ENCODE measurements around the gene PSMA5. TPM values are rescaled to one million over a fixed set of nuclear protein-coding genes. Genes with fewer than 3 reads are reported as not detected.

Gene PSMA5
- total and polyA plus RNA-seq, 2 donors (not counting 1 experiment from before 2014, with no cell fraction given), result 26.3 to 62.9 TPM

- no peak overlapping the region for H3K9ac ChIP-seq (ENCODE audit: low read length)
- Mint-ChIP-seq H3K27ac (no peak overlapping the region), H3K27me3 (peaks cover 54% of the 10 kb centered on the region), H3K9me3 (ENCODE audit: insufficient read depth) (no peaks in the 10 kb centered on the region), H3K4me1 (peaks cover 10% of the 10 kb centered on the region), H3K4me3 (no peak overlapping the region)
- ATAC-seq (ENCODE audit: low read depth), result no peak
- H3K36me3 ChIP-seq (replicated peaks in 1 of 2; ENCODE audit: control extremely low read depth in 1 of 2, control insufficient read depth in 1 of 2, extremely low read depth in 1 of 2, insufficient read depth in 2 of 2, low read length in 1 of 2), result no peaks in the 10 kb centered on the region
- peaks cover 0 to 44% (median 40%) of the 10 kb centered on the region in 4 experiments for H3K27me3 ChIP-seq (replicated peaks in 1 of 4; ENCODE audit: control extremely low read depth in 1 of 4, control insufficient read depth in 3 of 4, insufficient read depth in 4 of 4, low read length in 3 of 4)
- H4K20me1 ChIP-seq (ENCODE audit: control insufficient read depth, insufficient read depth, low read length, poor library complexity, severe bottlenecking), result no peaks in the 10 kb centered on the region
- H3K4me3 ChIP-seq (ENCODE audit: control extremely low read depth in 1 of 5, extremely low read depth in 1 of 5, insufficient read depth in 1 of 5, low read depth in 2 of 5, low read length in 4 of 5), result no peak overlapping the region
- H3K4me1 ChIP-seq (ENCODE audit: control insufficient read depth in 2 of 2, insufficient read depth in 2 of 2, low read length in 2 of 2), result peaks cover 4 to 15% of the 10 kb centered on the region in 2 donors
- WGBS (ENCODE audit: insufficient coverage), result no CpG with 5 or more reads among the region's 2 CpGs
- H3K79me2 ChIP-seq (ENCODE audit: control insufficient read depth, insufficient read depth, low read length), result no peaks in the 10 kb centered on the region
- no peak for TF ChIP-seq EZH2 (IDR thresholded peaks at IDR 0.05; ENCODE audit: borderline replicate concordance, insufficient read depth, low read depth, low read length, poor library complexity, severe bottlenecking)
- TF ChIP-seq CTCF (IDR thresholded peaks at IDR 0.05), result no peak
- ChIA-PET POLR2A (no interaction called here), CTCF (interaction anchor here (0.6 to 4.4 kb wide), 3 partner anchors 13 to 109 kb away, joined by 3 to 25 read pairs (median 4); partner anchors contain the start of gene SORT1)
- DNase-seq, result no peak
- H3K4me2 ChIP-seq (replicated peaks; ENCODE audit: low read depth, low read length, poor library complexity, severe bottlenecking), result no peak overlapping the region
- H3K27ac ChIP-seq (ENCODE audit: low read length in 2 of 2), result no peak overlapping the region
- H3K9me3 ChIP-seq (ENCODE audit: control extremely low read depth in 1 of 3, control insufficient read depth in 2 of 3, insufficient read depth in 1 of 3, low read length in 2 of 3), result peaks cover 0 to 2% (median 0%) of the 10 kb centered on the region in 3 donors
- no peak overlapping the region for H2AFZ ChIP-seq (ENCODE audit: insufficient read depth, low read depth, low read length, poor library complexity, severe bottlenecking)
- intact Hi-C loops (cut with micrococcal nuclease), result no loop called here
Measured at GRCh38 chr1:109386054-109386717, 40.1 kb downstream of the PSMA5 start.

GRCh38 chr1:109385417-109385816, 40.8 kb downstream of the PSMA5 start:
- Histone ChIP-seq H3K79me2 (ENCODE audit: control insufficient read depth, insufficient read depth, low read length) (no peaks in the 10 kb centered on the region), H3K27ac (ENCODE audit: low read length in 2 of 2) (no peak overlapping the region), H3K9me3 (ENCODE audit: control extremely low read depth in 1 of 3, control insufficient read depth in 2 of 3, insufficient read depth in 1 of 3, low read length in 2 of 3) (peaks cover 0 to 2% (median 0%) of the 10 kb centered on the region in 3 donors), H3K27me3 (replicated peaks in 1 of 4; ENCODE audit: control extremely low read depth in 1 of 4, control insufficient read depth in 3 of 4, insufficient read depth in 4 of 4, low read length in 3 of 4) (peaks cover 0 to 39% (median 36%) of the 10 kb centered on the region in 4 experiments), H3K4me3 (ENCODE audit: control extremely low read depth in 1 of 5, extremely low read depth in 1 of 5, insufficient read depth in 1 of 5, low read depth in 2 of 5, low read length in 4 of 5) (no peak overlapping the region), H2AFZ (ENCODE audit: insufficient read depth, low read depth, low read length, poor library complexity, severe bottlenecking) (no peak overlapping the region), H4K20me1 (ENCODE audit: control insufficient read depth, insufficient read depth, low read length, poor library complexity, severe bottlenecking) (no peaks in the 10 kb centered on the region), H3K36me3 (replicated peaks in 1 of 2; ENCODE audit: control extremely low read depth in 1 of 2, control insufficient read depth in 1 of 2, extremely low read depth in 1 of 2, insufficient read depth in 2 of 2, low read length in 1 of 2) (no peaks in the 10 kb centered on the region), H3K4me2 (replicated peaks; ENCODE audit: low read depth, low read length, poor library complexity, severe bottlenecking) (no peak overlapping the region), H3K4me1 (ENCODE audit: control insufficient read depth in 2 of 2, insufficient read depth in 2 of 2, low read length in 2 of 2) (peaks cover 2 to 7% of the 10 kb centered on the region in 2 donors), H3K9ac (ENCODE audit: low read length) (no peak overlapping the region)
- H3K27ac Mint-ChIP-seq, result no peak overlapping the region
- ChIA-PET CTCF (interaction anchor here (0.9 to 4.4 kb wide), 3 partner anchors 14 to 132 kb away, joined by 3 to 25 read pairs (median 4); partner anchors contain the start of gene SORT1), POLR2A (no interaction called here)
- no peak for TF ChIP-seq CTCF (IDR thresholded peaks at IDR 0.05)
- no peak for TF ChIP-seq EZH2 (IDR thresholded peaks at IDR 0.05; ENCODE audit: borderline replicate concordance, insufficient read depth, low read depth, low read length, poor library complexity, severe bottlenecking)
- no peak for DNase-seq
- no peak overlapping the region for H3K4me3 Mint-ChIP-seq
- ATAC-seq (ENCODE audit: low read depth), result no peak
- peaks cover 4% of the 10 kb centered on the region for H3K4me1 Mint-ChIP-seq
- H3K27me3 Mint-ChIP-seq, result peaks cover 57% of the 10 kb centered on the region
- H3K9me3 Mint-ChIP-seq (ENCODE audit: insufficient read depth), result no peaks in the 10 kb centered on the region
- whole genome bisulfite sequencing (ENCODE audit: insufficient coverage), result 52% methylated on average over 2 of the region's 2 CpGs
- intact Hi-C loops (cut with micrococcal nuclease), result no loop called here

Measured in B cell (primary cell).